T-cell (primary cell): ENCODE data around the gene NSG2. TPM values are rescaled to one million over a fixed set of nuclear protein-coding genes. Genes with fewer than 3 reads are reported as not detected.

Experiments used
- ATAC-seq, 4 experiments: fragments of 200-7000 bp in 3 of 4; fragments of 150-1000 bp in 1 of 4; cut with Tn5 transposase; replicated peaks in 1 of 4; 1 replicate in 3 of 4; 2 replicates in 1 of 4; pipeline ENCODE4 v1.10.0; 2021; ENCODE audit warnings: moderate library complexity in 3 of 4, mild to moderate bottlenecking in 2 of 4, moderate number of reproducible peaks in 1 of 4
- CTCF ChIA-PET, 2 donors: fragments of 300-600 bp; sonication (Branson Sonifier 250); formaldehyde crosslinking; loops; one replicate each; lab custom pipeline; 2022; ENCODE audit warnings: antibody characterized with exemption in 2 of 2; lab: Charles Lee
- POLR2A ChIA-PET, 2 donors: fragments of 300-600 bp; sonication (Branson Sonifier 250); formaldehyde crosslinking; loops; one replicate each; lab custom pipeline; 2022; ENCODE audit warnings: antibody characterized with exemption in 2 of 2; lab: Charles Lee
- DNase-seq, 35 experiments: peaks; one replicate each; pipeline versions ENCODE4 v3.0.0 to v3.0.0-alpha.2; 2013 to 2023
- H3K27ac ChIP-seq: one replicate; pipeline ENCODE4 v1.5.1; 2013; ENCODE audit warnings: low read length
- H3K27me3 ChIP-seq, 2 experiments: replicated peaks in 1 of 2; 1 replicate in 1 of 2; 2 replicates in 1 of 2; pipeline versions ENCODE4 v1.6.1 to v1.7.0; 2013; ENCODE audit warnings: low read length in 1 of 2, mixed read lengths in 1 of 2; ENCODE audit not compliant: control insufficient read depth in 2 of 2, insufficient read depth in 2 of 2; ENCODE audit errors: extremely low read depth in 1 of 2
- H3K36me3 ChIP-seq, 2 donors: 1 replicate in 1 of 2; 2 replicates in 1 of 2; pipeline versions ENCODE4 v1.6.1 to v1.7.0; 2013; ENCODE audit warnings: low read length in 1 of 2; ENCODE audit not compliant: control insufficient read depth in 2 of 2, insufficient read depth in 1 of 2; ENCODE audit errors: extremely low read depth in 1 of 2
- H3K4me1 ChIP-seq, 2 experiments: 1 replicate in 1 of 2; 2 replicates in 1 of 2; pipeline versions ENCODE4 v1.6.1 to v1.7.0; 2013; ENCODE audit warnings: low read length in 2 of 2, mixed read lengths in 1 of 2; ENCODE audit not compliant: insufficient read depth in 2 of 2, control insufficient read depth in 1 of 2; ENCODE audit errors: extremely low read depth in 1 of 2
- H3K4me3 ChIP-seq, 2 donors: 1 replicate in 1 of 2; 2 replicates in 1 of 2; pipeline versions ENCODE4 v1.5.1 to v1.7.0; 2013; ENCODE audit warnings: mild to moderate bottlenecking in 2 of 2, low read length in 1 of 2, moderate library complexity in 1 of 2; ENCODE audit not compliant: control insufficient read depth in 1 of 2; ENCODE audit errors: extremely low read depth in 1 of 2
- H3K9me3 ChIP-seq: 2 replicates; pipeline ENCODE4 v1.7.0; 2013
- H3K27ac Mint-ChIP-seq, 2 donors: one replicate each; pipeline ENCODE4 v1.8.0; 2020 to 2021; ENCODE audit warnings: mild to moderate bottlenecking in 2 of 2, mixed read lengths in 2 of 2
- H3K27me3 Mint-ChIP-seq, 2 donors: one replicate each; pipeline ENCODE4 v1.8.0; 2021 to 2022; ENCODE audit warnings: mixed read lengths in 2 of 2
- H3K36me3 Mint-ChIP-seq: one replicate; pipeline ENCODE4 v1.8.0; 2021; ENCODE audit warnings: mixed read lengths
- H3K4me1 Mint-ChIP-seq, 3 donors: one replicate each; pipeline ENCODE4 v1.8.0; 2020 to 2022; ENCODE audit warnings: mixed read lengths in 3 of 3, mild to moderate bottlenecking in 1 of 3
- H3K4me3 Mint-ChIP-seq, 3 donors: one replicate each; pipeline ENCODE4 v1.8.0; 2020 to 2022; ENCODE audit warnings: mild to moderate bottlenecking in 3 of 3, mixed read lengths in 3 of 3, moderate library complexity in 3 of 3
- H3K9me3 Mint-ChIP-seq, 3 donors: one replicate each; pipeline ENCODE4 v1.8.0; 2020 to 2022; ENCODE audit warnings: mixed read lengths in 3 of 3
- WGBS: methylation state at CpG from one replicate; pipeline ENCODE4 v1.1.5; 2013; ENCODE audit warnings: missing lambda C conversion rate; ENCODE audit not compliant: insufficient coverage; 5-methylcytosine and 5-hydroxymethylcytosine counted together
- total RNA-seq, 35 experiments: library from RNA in 6 of 35; stranded (reverse) in 6 of 35; fragments of 120-200 nt in 1 of 35; gene quantifications; one replicate each; pipeline versions ENCODE4 v1.2.1 to v1.2.4 and lab custom pipeline; 2013 to 2026

Gene NSG2
- total RNA-seq, 5 donors from 2014 or later (not counting 1 experiment from before 2014, with no cell fraction given): not detected

DNA sequence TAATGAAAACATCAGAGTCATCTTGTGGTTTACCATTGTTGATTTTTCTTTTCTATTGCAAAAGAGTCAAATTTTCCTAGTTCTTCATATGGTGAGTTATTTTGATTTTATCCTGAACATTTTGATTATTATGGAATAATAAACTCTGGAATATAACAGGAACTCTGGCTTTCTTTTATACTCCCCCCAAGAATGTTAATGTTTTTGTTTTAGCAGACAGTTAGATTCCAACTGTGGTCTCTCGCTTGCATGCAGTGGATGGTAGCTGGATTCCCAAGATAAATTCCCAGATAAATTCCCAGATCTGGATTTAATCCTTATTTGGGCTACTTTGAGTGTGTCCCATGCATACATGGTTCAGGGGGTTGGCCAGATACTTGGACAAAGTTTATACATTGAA lies 109.8 kb downstream of the NSG2 start:
- H3K4me1 ChIP-seq: no peaks in the 10 kb centered on the region
- H3K27ac ChIP-seq: no peak overlapping the region
- CTCF ChIA-PET: no interaction called here
- ATAC-seq (no peak), DNase-seq (no peak)
- H3K4me3 ChIP-seq: no peak overlapping the region
- no peak overlapping the region for H3K27ac Mint-ChIP-seq
- H3K36me3 ChIP-seq: no peaks in the 10 kb centered on the region
- H3K4me3 Mint-ChIP-seq: no peak overlapping the region
- POLR2A ChIA-PET: no interaction called here
- peaks cover 12 to 36% (median 14%) of the 10 kb centered on the region in 3 donors for H3K9me3 Mint-ChIP-seq
- peaks cover 4 to 8% of the 10 kb centered on the region in 2 donors for H3K27me3 Mint-ChIP-seq
- peaks cover 0 to 13% of the 10 kb centered on the region in 2 experiments for H3K27me3 ChIP-seq
- no peaks in the 10 kb centered on the region for H3K36me3 Mint-ChIP-seq
- H3K4me1 Mint-ChIP-seq: no peaks in the 10 kb centered on the region
- WGBS: no CpG with 5 or more reads among the region's 1 CpG
- H3K9me3 ChIP-seq: no peaks in the 10 kb centered on the region

DNA sequence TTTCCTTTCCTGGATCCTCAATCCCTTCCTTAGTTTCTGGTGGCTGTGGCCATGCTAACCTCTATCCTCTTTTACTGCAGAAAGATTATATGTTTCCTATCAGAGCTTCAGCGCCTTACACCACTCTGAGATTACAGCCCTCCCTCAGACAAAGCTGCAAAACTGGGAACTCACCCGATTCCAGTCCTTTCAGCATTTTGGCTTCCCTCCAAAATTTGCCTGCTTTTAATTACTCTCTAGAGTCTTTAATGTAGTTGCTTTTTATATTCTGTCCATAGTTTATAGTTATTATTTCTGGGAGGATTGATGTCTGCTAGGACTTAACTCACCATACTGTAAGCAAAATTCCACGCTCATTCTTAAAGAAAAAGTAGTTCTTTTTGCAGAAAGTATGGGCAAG lies 110.2 kb downstream of the NSG2 start:
- DNase-seq: peak in 1 of 35 experiments; percentile 4
- CTCF ChIA-PET: no interaction called here
- POLR2A ChIA-PET: no interaction called here
- Histone ChIP-seq H3K4me1 (no peaks in the 10 kb centered on the region), H3K9me3 (no peaks in the 10 kb centered on the region), H3K36me3 (no peaks in the 10 kb centered on the region), H3K27me3 (peaks cover 0 to 9% of the 10 kb centered on the region in 2 experiments), H3K4me3 (no peak overlapping the region), H3K27ac (no peak overlapping the region)
- Mint-ChIP-seq H3K36me3 (no peaks in the 10 kb centered on the region), H3K4me1 (no peaks in the 10 kb centered on the region), H3K27me3 (peaks cover 3 to 8% of the 10 kb centered on the region in 2 donors), H3K27ac (no peak overlapping the region), H3K9me3 (peaks cover 12 to 36% (median 14%) of the 10 kb centered on the region in 3 donors), H3K4me3 (no peak overlapping the region)
- no peak for ATAC-seq
- 33% methylated on average over 1 of the region's 3 CpGs for WGBS

DNA sequence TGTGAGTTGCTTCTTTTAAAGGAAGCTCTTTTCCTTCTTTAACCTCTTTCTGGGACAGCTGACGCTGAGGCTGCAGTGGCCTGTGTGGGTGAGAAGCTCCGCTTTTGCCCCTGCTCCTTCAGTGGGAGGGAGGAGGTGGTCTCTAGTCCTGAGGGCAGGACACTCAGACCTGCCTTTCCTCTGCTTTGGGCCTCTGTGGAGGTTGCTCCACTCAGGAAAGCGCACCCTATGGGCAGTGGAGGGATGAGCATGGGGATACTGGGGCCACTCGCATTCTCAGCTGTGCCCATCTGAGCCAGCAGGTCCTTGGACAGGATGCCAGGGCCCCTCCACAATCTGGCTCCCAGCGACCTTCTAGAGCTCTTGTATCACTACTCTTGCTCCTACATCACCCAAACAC lies 111.5 kb downstream of the NSG2 start:
- WGBS: 61% methylated on average over 2 of the region's 5 CpGs
- ChIA-PET CTCF (no interaction called here), POLR2A (no interaction called here)
- no peak overlapping the region for H3K27ac Mint-ChIP-seq
- Histone ChIP-seq H3K27me3 (peaks cover 0 to 7% of the 10 kb centered on the region in 2 experiments), H3K36me3 (no peaks in the 10 kb centered on the region), H3K27ac (no peak overlapping the region), H3K4me3 (no peak overlapping the region), H3K9me3 (no peaks in the 10 kb centered on the region), H3K4me1 (no peaks in the 10 kb centered on the region)
- H3K4me1 Mint-ChIP-seq: no peaks in the 10 kb centered on the region
- no peak overlapping the region for H3K4me3 Mint-ChIP-seq
- no peak for ATAC-seq
- H3K9me3 Mint-ChIP-seq: peaks cover 14 to 34% (median 15%) of the 10 kb centered on the region in 3 donors
- no peak for DNase-seq
- H3K27me3 Mint-ChIP-seq: peaks cover 3 to 8% of the 10 kb centered on the region in 2 donors
- H3K36me3 Mint-ChIP-seq: no peaks in the 10 kb centered on the region

Other genes starting within 250 kb of the NSG2 start
- 10 to 100 TPM; 13.8 to 25.9 (median 14.9) TPM for gene CPEB4, start 157.4 kb upstream of the NSG2 start, total RNA-seq
- gene C5orf47, start 56.5 kb upstream of the NSG2 start, total RNA-seq: not detected